GM12873 (cell line): ENCODE measurements around the gene ASB16.
A peak's percentile ranks its signal among the peaks of the same experiment; 100 is the strongest.

ENCODE experiments used
- CTCF ChIP-seq: IDR thresholded peaks from 2 replicates; pipeline ENCODE4 v1.5.1; 2012; ENCODE audit warnings: low read depth, mild to moderate bottlenecking, moderate library complexity, low read length, control low read depth; ENCODE audit not compliant: insufficient read depth; ENCODE audit errors: missing control alignments

The ASB16 gene

GRCh38 chr17:44204441-44204882 is 34.0 kb downstream of the ASB16 start:
- TF ChIP-seq CTCF, result no peak

GRCh38 chr17:44205962-44206824 is 35.7 kb downstream of the ASB16 start:
- peak; percentile 14 for TF ChIP-seq CTCF

- no peak for TF ChIP-seq CTCF
Observed at GRCh38 chr17:44206825-44207155, 36.3 kb downstream of the ASB16 start.

- TF ChIP-seq CTCF, result no peak
Observed at GRCh38 chr17:44207319-44207718, 36.8 kb downstream of the ASB16 start.

GRCh38 chr17:44207743-44208142 is 37.2 kb downstream of the ASB16 start:
- TF ChIP-seq CTCF, result no peak

GRCh38 chr17:44209786-44210341 is 39.4 kb downstream of the ASB16 start:
- TF ChIP-seq CTCF, result no peak

GRCh38 chr17:44210342-44211192 is 40.1 kb downstream of the ASB16 start:
- peak; percentile 98 for TF ChIP-seq CTCF
